OCI-LY3 (cell line): ENCODE measurements around the gene LRRC32.

ENCODE experiments used
- CTCF ChIP-seq: fragments of 200-600, 300-600 bp; sonication (generic); IDR thresholded peaks from 2 replicates; pipeline ENCODE4 v1.5.1; 2014; ENCODE audit warnings: antibody characterized with exemption, low read length, low read depth
- EZH2phosphoT487 ChIP-seq: fragments of 200-600 bp; shearing (Covaris generic); IDR thresholded peaks from 2 replicates; pipeline ENCODE4 v1.6.1; 2018; ENCODE audit warnings: antibody characterized with exemption, mixed run types, low read depth

- TF ChIP-seq CTCF (no peak), EZH2phosphoT487 (no peak)
Observed at GRCh38 chr11:76665921-76666351, 4.6 kb downstream of the LRRC32 start.
